Heart left ventricle (tissue), 13 donors: ENCODE data around the gene XDH.

Experiments
- POLR2A ChIP-seq, 2 donors: fragments of 450-650 bp; IDR thresholded peaks; one replicate each; pipeline ENCODE4 v1.6.1; 2017; ENCODE audit warnings: antibody characterized with exemption in 2 of 2, mild to moderate bottlenecking in 2 of 2, moderate library complexity in 2 of 2
- TF ChIP-seq, protein P1 (sequence below), 12 donors: fragments of 200-600 bp; sonication (generic) in 4 of 12; IDR thresholded peaks; one replicate each; pipeline versions ENCODE4 v1.5.0 to v1.8.0; 2018 to 2022; ENCODE audit warnings: antibody characterized with exemption in 12 of 12, mild to moderate bottlenecking in 5 of 12
- donor health status: ischemic (EF 13 %, LVEDD 7.1; RV severe dilation, severe dysfunction).
- donor health status: DM: no; HTN: yes; CAD: no.
- donor health status: DM: no; HTN: no; CAD: no.
- donor health status: ischemic (EF 25% LVEDD 6.9; RV normal size, moderate dysfunction).
- donor health status: ischemic (EF 25% LVEDD 5.7; RV mildly dilated, moderate dysfunction).
- donor health status: ischemic (EF 35%, LVEDD 5.7; RV mildly dilated, moderate dysfunction).
- donor health status: nonischemic (EF 11% LVEDD 7.7; RV severe dilation, severe dysfunction).
- donor health status: DM: yes; HTN: yes; CAD: no.
- donor health status: PGD.
- donor health status: ischemic (EF 29% LVEDD 5.4; RV normal size, mild dysfunction).
- donor health status: nonischemic (EF 23%, LVEDD 6.1; RV moderate dilation, normal function).

- no peak for TF ChIP-seq POLR2A (IDR thresholded peaks at IDR 0.05)
- TF ChIP-seq, protein P1, sequence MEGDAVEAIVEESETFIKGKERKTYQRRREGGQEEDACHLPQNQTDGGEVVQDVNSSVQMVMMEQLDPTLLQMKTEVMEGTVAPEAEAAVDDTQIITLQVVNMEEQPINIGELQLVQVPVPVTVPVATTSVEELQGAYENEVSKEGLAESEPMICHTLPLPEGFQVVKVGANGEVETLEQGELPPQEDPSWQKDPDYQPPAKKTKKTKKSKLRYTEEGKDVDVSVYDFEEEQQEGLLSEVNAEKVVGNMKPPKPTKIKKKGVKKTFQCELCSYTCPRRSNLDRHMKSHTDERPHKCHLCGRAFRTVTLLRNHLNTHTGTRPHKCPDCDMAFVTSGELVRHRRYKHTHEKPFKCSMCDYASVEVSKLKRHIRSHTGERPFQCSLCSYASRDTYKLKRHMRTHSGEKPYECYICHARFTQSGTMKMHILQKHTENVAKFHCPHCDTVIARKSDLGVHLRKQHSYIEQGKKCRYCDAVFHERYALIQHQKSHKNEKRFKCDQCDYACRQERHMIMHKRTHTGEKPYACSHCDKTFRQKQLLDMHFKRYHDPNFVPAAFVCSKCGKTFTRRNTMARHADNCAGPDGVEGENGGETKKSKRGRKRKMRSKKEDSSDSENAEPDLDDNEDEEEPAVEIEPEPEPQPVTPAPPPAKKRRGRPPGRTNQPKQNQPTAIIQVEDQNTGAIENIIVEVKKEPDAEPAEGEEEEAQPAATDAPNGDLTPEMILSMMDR (IDR thresholded peaks at IDR 0.05) = no peak
Measured at GRCh38 chr2:31420936-31421335, 6.4 kb upstream of the XDH start.
